SW480 (cell line): ENCODE measurements around the gene EHD3.

Experiments
- DNase-seq: peaks from one replicate; pipeline ENCODE4 v3.0.0-alpha.2; 2016; ENCODE audit warnings: low spot score

The EHD3 gene

DNA sequence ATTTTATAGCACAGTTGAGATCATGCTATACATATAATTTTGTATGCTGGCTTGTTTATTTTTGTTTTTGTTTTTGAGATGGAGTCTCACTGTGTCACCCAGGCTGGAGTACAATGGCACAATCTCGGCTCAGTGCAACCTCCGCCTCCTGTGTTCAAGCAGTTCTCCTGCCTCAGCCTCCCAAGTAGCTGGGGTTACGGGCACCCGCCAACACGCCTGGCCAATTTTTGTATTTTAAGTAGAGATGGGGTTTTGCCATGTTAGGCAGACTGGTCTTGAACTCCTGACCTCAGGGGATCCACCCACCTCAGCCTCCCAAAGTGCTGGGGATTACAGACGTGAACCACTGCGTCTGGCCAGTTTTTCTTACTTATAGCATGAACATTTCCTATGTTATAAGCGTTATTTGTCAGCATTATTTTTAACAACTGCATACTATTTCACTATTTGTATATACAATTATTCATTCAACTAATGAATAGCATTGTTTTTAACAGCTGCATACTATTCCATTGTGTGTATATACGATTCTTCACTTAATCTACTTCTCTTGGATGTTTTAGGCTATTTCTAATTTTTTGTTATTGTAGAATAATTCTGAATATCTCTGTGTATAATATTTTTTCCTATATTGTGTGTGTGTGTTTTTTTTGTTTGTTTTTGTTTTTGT lies 3.5 kb downstream of the EHD3 start:
- DNase-seq = no peak

DNA sequence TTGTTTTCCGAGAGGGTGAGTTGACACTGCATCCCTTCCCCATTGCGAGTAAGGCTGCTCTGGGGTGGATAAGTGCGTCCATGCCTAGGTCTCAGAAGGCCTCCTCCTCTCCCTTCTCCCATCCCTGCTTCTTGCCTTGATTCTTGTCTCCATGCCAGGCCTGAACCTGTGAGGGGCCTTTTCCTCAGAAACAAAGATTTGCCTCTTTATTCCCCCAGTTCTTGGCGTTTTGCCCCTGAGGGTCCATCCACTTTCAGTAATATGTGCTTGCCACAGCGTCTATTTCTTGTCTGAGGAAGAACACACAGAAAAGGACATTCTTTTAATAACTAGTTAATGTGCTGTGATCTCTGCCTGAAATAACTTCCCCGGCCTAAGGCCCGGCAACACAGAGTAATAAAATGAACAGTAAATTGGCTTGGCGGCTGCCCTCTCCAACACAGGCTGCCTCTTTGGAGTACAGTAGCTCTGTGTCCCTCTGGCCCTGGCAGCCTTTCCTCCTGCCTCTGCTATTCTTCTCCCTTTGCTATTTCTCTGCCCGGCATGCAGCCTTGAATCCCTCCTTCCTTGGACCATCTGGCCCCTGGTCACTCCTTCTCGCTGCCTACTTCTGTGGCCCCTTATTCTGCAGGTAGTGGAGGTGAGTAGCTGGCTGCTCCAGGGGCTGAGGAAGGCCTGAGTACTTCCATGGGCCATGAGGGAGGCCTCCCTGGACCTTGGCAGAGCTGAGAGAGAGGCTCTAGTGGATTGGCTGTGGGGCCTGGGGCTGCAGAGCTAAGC lies 4.4 kb downstream of the EHD3 start:
- no peak for DNase-seq

DNA sequence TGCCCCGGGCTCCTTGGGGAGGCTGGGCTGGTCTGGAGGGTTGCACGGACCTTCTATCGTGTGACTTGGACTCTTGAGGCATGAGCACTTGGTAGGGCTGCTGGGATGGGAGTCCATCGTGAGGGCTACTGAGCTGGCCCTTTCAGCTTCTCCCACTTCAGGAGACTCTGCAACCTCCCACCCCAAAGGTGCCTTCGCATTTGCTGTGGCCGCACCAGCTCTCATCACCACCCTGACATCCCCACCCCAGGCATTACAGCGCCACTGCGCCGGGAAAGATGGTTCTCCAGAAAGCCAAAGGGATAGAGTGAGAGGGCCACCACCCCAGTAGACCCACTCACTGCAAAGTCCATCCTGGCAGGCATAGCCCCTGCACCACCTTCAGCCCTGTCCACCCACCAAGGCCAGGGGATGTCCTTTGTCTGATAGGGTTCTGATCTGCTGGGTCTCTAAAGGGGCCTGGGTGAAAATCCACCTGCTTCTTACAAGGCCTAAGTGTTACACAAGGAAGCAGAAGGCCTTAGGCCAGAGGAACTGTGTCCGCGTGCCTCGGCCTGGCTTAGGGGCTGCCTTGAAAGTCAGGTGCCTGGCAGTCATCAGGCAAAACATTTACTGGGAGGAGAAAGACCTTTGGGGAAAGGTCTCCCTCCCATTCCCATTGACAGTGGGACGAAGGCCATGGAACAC lies 5.1 kb downstream of the EHD3 start:
- DNase-seq = no peak

DNA sequence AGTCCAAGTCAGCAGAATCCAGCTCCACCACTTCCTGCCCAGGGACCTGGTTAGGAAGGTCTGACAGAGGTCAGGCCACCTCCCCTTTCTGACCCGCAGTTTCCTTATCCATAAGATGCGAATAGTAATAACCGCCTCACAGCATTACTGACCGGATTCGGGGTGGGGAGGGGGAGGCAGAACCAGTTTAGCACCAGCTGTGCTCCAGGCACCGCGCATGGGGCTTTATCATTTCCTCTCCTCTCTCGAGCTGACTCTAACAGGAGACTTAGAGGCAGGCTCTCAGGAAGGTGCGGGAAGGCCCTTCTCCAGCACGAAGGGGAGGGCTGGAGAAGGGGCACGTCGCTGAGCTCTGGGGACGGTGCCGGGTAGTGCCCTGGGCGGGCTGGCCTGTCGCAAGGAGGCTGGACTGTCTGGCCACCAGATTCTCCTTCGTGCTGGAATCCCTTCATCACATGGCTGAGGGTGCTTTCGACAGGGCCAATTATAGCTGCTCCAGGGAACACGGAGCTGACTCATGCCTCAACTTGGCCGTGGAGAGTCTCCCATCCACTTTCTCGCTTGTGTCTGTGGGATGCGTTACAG lies 5.7 kb downstream of the EHD3 start:
- no peak for DNase-seq

DNA sequence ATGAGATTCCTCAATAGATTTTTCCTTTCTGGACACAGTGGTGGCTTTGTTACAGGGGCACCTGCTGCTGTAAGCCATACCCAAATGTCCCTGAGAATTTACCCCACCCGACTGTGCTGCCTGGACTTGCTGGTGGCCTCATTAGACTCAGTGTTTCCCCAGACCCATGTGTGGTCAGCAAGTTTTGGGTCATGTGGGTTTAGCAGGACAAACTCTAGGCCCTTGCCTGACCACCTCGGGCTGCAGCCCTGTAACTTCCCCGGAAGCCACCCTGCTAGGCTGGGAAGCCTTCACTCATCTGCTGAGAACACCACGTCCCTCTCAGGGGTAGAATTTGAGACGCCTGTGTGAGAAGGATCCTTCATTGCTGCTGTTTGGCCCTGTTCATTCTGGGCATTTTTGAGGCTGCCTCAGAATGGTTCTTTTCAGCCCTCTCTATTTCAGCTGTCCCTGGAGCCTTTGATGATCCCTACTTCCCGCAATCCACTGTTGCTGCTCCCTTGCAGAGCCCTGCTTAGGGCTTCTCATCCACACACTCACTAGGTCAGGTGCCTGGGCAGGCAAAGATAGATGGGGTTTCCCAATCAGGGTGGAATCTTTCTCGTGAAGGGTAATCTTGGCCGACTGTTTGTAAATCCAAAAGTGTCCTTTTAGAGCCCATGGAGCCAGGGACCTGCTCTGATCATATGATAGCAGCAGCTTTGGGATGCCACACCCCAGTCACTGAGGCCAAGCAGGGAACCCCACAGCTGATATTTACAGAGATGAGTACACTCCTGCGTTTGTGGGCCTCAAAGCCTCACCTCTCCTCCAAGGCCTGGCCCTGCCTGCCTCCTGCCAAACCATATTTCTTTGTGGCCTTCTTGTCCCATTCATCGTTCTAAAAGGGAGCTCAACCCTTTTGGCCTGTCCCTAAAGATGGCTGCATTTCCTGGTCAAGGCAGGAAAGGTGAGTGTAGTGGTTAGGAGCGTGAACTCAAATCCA lies 6.7 kb downstream of the EHD3 start:
- DNase-seq = no peak

DNA sequence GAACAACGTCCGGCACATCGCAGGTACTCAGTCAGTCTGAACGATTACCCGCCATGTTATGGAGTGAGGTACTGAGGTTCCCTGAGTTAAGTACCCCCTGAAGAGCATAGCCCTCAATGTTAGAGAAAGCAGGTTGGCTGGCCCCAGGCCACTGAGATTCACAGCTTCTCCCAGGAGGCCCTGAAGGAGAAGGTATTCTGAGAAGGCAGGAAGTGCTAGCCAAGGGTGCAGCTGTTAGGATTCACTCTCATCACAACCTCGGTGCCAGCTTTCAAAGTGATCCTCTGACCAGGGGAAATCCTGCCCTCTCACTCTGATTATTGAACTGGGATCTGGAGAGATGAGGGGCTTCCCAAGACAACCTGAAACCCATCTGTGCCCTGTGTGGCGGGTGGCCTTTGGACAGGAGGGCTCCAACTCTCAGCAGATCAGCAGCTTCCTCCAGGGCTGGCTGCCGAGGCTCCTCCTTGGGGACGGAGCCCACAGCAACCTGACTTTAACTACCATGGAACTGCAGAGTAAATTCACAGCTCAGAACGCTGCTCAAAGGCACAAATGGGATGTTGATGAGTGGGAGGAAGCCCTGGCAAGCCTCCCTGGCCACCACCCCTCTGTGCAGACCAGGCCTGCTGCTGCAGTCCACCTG lies 7.8 kb downstream of the EHD3 start:
- no peak for DNase-seq

DNA sequence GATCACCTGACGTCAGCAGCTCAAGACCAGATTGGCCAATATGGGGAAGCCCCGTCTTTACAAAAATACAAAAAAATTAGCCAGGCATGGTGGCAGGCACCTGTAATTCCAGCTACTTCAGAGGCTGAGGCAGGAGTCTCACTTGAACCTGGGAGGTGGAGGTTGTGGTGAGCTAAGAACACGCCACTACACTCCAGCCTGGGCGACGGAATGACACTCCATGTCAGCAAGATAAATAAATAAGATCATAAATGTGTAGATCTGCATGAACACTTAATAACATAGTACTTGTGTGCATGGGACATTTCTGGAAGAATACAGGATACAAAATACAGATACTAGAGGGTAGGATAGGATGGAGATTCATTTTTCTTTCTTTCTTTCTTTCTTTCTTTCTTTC lies 9.1 kb downstream of the EHD3 start:
- DNase-seq = no peak

DNA sequence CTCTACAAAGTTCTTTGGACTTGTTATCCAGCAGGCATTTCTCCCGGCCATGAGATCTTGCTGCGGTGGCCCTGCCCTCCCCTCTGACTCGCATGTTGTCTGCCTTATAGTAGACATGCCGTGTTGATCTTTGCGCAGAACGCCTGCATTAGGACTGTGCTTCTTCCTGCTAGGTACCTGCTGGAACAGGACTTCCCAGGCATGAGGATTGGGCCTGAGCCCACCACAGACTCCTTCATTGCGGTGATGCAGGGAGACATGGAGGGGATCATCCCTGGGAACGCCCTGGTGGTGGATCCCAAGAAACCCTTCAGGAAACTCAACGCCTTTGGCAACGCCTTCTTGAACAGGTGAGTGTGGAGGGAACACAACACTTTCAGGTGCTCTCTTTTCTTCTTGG lies 10.1 kb downstream of the EHD3 start:
- no peak for DNase-seq

DNA sequence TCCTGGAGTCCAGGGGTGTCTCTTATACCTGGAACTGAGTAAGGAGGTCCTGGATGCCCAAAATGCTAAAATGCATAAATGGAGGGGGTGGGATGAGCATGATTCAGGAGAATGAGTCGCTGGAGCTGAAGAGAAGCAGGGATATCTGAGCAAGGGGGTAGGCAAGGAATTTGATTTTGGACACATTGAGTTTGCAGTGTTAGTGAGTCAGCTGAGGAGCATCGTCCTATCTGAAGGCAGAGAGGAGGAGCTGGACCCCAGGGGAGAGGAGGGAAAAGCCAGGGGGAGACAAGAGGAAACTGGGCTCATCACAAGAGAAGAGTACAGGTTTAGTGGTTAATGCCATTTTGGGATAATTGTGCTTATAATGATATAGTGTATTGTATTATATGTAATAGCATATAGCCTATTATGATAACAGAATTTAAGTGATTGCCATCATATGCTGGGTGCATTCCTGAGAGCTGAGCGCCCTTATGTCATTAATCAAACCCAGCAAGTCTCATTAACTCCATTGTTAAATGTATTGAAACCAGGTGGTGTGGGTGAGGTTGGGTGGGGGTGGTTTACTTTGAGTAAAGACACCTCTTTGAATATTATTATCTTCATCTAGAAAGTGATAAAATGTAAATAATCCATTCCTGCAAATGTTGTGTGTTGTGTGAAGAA lies 12.4 kb downstream of the EHD3 start:
- DNase-seq = no peak

DNA sequence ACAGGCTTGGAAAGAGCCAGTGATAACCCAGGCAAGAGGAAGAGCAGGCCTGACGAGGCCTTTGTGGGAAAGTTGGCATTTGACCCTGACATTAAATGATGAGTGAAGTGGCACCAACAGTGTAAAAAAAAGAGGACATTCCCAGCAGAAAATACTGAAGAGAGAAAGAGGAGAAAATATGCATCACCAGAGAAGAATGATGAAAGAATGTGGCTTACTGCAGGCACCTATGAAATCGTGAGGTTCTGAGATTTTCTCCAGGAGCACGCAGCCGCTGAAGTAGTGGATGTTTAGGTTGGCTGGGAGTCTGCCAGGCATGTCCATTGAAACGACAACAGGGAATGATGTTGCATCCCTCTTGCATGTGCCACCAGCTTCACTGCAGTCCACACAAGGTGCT lies 13.8 kb downstream of the EHD3 start:
- DNase-seq = no peak

DNA sequence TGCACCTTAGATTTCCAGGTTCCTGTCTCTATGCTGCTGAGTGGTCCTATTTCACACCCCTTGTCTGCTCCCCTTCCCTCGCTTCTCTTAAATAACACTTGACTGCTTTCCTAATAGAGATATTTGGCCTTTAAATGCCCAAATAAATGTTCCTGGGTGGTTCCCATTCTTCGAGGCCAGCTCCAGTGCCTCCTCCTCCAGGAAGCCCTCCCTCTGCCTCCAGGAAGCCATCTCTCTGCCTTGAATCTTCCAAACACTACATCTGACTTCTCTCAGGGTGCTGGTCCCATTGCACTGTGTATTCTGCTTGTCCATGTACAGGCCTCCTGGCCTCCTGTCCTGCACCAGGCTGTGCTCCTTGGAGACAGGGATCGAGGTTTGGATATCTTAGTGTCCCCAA lies 14.2 kb downstream of the EHD3 start:
- no peak for DNase-seq

DNA sequence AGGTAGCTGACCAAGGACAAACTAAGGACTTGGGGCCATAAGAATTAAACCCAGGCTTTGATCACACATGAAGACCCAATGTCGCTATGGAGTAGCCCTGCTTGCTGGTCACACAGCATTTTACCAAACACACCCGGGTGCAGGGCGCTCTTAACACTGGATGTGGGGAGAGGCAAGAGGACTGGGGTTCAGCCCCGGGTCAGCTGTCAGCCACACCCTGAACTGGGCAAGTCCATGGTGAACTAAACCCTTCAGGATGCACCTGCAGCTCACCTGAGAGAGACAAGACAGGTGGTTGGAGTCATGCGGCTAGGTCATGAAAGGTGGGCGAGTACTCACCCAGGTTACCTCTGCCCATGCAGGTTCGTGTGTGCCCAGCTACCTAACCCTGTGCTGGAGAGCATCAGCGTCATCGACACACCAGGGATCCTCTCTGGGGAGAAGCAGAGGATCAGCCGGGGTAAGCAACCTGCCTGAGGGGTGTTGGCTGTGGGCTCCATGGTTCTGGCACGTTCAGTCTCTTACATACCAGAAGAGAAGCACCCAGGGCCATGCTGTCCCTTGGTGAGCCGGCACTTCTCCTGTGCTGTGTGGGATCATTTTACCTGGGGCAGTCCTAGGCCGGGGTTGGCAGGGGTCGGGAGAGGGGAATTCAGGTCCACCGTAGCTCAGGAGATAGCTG lies 15.2 kb downstream of the EHD3 start:
- no peak for DNase-seq

DNA sequence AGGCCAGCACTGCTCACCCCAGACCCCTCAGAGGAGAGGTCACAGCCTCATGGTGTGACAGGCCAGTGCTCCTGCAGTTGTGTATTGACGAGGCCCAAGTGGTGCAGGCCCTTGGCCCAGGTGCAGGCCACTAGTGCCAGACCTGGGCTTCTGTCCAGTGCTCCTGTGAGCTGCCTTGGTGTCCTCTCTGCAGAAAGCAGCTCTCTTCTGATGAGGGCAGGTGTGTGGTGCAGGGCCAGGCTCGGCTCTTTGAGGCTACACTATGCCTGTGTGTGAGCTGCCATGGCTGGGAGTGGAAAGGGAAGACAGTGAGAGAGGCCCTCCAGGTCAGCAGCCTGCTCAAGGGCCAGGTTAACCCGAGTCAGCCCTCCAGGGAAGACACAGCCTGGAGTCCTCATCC lies 17.1 kb downstream of the EHD3 start:
- DNase-seq = no peak

DNA sequence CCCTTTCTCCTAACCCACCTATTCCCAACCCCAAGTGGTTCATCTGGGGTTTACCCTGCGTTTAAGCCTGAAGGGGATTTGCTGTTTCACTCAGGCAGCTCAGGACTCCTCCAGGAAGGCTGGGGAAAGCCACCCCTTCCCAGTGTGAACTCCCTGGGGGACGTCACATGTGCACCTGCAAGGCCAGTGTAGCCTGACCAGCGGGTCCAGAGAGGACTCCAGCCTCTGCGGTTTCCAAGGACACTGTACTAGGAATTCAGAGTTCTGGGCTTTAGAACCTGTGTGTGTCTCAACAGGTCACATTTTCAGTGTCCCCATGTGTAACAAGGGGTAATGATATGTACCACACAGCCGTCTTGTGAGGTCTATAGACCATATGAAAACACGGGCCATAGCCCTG lies 17.9 kb downstream of the EHD3 start:
- DNase-seq = no peak

DNA sequence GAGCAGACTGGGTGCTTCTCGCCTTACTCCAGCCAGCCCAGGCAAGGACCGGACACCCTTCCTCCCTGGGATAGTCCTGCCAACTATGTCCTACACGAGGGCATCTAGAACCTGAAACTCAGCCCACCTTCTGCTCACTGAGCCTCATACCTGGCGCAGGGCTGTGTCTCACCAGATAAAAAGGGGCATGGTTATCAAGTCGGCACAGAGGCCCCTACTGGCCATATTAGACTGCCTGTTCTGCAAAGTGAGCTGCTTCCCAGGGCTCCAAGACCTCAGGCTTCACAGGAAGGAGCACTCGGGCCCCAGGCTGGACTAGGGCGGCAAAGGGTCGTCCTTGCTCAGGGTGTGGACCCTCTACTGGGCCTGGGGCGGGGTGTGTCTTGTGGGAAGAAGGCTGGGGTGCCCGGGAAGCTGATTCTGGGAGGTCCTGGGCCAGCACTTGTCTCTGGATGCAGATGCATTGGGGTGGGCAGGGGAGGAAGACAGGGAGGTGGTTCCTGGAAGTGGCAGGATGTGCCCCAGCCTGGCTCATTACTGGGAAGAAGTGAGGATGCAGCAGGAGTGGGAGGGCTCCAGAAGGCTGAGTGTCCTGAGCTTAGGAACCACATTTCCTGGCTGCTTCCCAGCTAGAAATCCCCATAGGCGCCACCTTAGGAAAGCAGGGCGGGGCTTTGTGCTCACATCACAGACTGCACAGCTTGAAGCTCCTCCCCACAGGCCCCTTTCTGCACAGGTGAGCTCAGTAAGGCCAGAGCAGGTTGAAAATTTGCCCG lies 19.6 kb downstream of the EHD3 start:
- peak; percentile 19 for DNase-seq

DNA sequence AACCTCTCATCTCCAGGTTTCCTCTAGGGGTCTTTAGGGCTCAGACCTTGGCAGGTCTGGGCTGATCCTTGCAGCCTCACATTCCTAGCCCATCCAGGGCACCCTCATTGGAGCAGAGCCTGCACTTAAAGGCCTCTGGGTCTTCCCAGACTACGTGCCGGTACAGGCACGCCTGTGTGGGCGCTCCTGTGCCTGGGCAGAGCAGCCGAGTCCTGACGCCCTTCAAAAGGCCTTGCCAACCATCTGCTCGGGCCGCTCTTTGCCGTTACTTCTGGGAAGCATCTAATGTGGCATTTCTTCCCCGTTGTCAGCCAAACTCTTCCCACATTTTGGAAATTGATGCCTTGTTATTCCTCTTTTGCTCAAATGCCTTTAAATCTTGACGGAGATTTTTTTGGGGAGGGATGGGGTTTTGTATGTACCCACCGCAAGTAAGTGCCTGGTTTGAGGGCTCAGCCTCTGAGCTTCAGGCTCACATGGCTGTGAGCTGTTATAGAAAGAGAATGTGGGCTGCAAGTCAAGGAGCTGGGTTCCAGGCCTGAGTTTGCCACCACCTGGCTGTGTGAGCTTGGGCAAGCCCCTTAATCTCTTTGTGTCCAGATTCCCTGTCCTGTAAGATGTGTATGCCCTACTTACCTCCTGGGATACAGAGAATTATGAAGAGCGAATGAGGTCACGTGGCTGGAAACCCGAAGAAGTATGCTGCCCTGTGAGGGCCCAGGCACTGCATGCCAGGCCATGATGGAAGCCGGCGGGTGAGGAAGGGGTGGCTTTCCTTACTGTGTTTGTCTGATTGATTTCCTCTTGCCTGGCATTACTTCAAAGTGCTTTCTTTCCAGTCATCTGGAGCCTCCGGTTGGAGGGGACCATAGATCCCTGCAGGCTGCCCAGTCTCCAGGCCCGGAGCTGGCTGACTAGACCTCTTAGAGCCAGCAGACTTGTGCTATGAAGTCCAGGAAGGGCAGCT lies 20.6 kb downstream of the EHD3 start:
- no peak for DNase-seq

DNA sequence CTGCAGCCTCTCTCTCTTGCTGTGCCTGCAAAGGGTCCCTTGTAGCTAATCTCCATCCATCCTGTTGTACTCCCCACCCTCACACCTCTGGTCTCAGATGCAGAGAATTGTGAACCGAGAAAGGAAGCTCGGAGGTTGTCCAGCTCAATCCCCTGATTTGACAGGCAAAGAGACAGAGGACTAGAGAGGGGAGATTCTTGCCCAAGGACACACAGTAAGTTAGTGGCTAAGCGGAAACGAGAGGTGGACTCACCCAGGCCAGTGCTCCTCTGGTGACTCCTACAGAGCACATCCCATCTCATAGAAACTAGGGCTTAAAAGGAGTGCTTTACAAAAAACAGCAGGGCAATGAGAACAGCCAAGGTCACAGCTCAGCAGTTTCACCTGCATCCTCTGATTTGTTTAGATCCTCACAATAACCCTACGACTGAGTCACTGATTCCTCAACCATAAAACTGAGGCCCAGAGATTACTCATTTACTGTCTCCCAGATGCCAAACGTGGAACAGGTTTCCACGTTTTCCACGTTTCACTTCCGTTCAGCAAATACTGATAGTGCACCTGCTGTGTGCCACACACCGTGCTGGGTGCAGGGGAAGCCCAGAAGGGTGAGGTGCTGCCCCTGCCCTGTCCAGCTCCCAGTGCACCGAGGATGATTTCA lies 22.1 kb downstream of the EHD3 start:
- no peak for DNase-seq
